Liver (tissue), 9 donors: ENCODE results near the gene SLC2A8. TPM values are rescaled to one million over a fixed set of nuclear protein-coding genes. Genes with fewer than 3 reads are reported as not detected.

Source experiments
- DNase-seq: peaks from one replicate; pipeline ENCODE4 v3.0.0-alpha.2; 2017; ENCODE audit warnings: low spot score
- H3K27ac ChIP-seq, 2 donors: one replicate each; pipeline ENCODE4 v1.7.0; 2013; ENCODE audit warnings: inconsistent platforms in 2 of 2, low read length in 2 of 2, control low read depth in 1 of 2, low read depth in 1 of 2, mild to moderate bottlenecking in 1 of 2
- H3K27me3 ChIP-seq, 4 donors: one replicate each; pipeline versions ENCODE4 v1.6.1 to v1.7.0; 2013; ENCODE audit warnings: low read length in 3 of 4, inconsistent platforms in 1 of 4, mild to moderate bottlenecking in 1 of 4, moderate library complexity in 1 of 4; ENCODE audit not compliant: control insufficient read depth in 4 of 4, insufficient read depth in 4 of 4
- H3K36me3 ChIP-seq, 4 donors: one replicate each; pipeline versions ENCODE4 v1.6.1 to v1.7.0; 2013; ENCODE audit warnings: low read length in 3 of 4, mild to moderate bottlenecking in 3 of 4, low read depth in 1 of 4, moderate library complexity in 1 of 4; ENCODE audit not compliant: control insufficient read depth in 4 of 4, insufficient read depth in 3 of 4
- H3K4me1 ChIP-seq, 4 donors: one replicate each; pipeline versions ENCODE4 v1.6.1 to v1.7.0; 2013; ENCODE audit warnings: low read length in 3 of 4, mild to moderate bottlenecking in 3 of 4, moderate library complexity in 1 of 4; ENCODE audit not compliant: control insufficient read depth in 4 of 4, insufficient read depth in 4 of 4
- H3K4me3 ChIP-seq, 3 donors: one replicate each; pipeline versions ENCODE4 v1.6.1 to v1.7.0; 2013; ENCODE audit warnings: low read length in 3 of 3, control low read depth in 1 of 3, low read depth in 1 of 3, mild to moderate bottlenecking in 1 of 3
- H3K9ac ChIP-seq, 2 donors: one replicate each; pipeline ENCODE4 v1.7.0; 2013; ENCODE audit warnings: low read length in 2 of 2, mild to moderate bottlenecking in 2 of 2, moderate library complexity in 2 of 2, control low read depth in 1 of 2, low read depth in 1 of 2
- H3K9me3 ChIP-seq, 4 donors: one replicate each; pipeline versions ENCODE4 v1.6.1 to v1.7.0; 2013; ENCODE audit warnings: low read length in 3 of 4; ENCODE audit not compliant: control insufficient read depth in 4 of 4
- ATF3 ChIP-seq: IDR thresholded peaks from 2 replicates; pipeline ENCODE4 v1.6.1; 2016; ENCODE audit warnings: antibody characterized with exemption
- CTCF ChIP-seq: fragments of 150-350 bp; IDR thresholded peaks from 2 replicates; pipeline ENCODE4 v1.5.1; 2017; ENCODE audit warnings: improper control_type of control experiment, low read depth, low read length; ENCODE audit not compliant: missing input control
- EGR1 ChIP-seq, 2 donors: IDR thresholded peaks; 2 replicates each; pipeline ENCODE4 v1.6.1; 2016 to 2018; ENCODE audit warnings: antibody characterized with exemption in 2 of 2, low read depth in 2 of 2
- FOXA1 ChIP-seq: IDR thresholded peaks from 2 replicates; pipeline ENCODE4 v1.6.1; 2016; ENCODE audit warnings: antibody characterized with exemption
- FOXA2 ChIP-seq: IDR thresholded peaks from 2 replicates; pipeline ENCODE4 v1.6.1; 2016; ENCODE audit warnings: antibody characterized with exemption
- GABPA ChIP-seq, 2 donors: IDR thresholded peaks in 1 of 2; conservative IDR thresholded peaks in 1 of 2; 2 replicates each; pipeline ENCODE4 v1.6.1; 2016; ENCODE audit warnings: antibody characterized with exemption in 2 of 2, mild to moderate bottlenecking in 1 of 2, moderate library complexity in 1 of 2
- HNF4A ChIP-seq, 2 donors: conservative IDR thresholded peaks; 2 replicates each; pipeline ENCODE4 v1.6.1; 2016; ENCODE audit warnings: antibody characterized with exemption in 2 of 2, mild to moderate bottlenecking in 2 of 2
- HNF4G ChIP-seq: IDR thresholded peaks from 2 replicates; pipeline ENCODE4 v1.6.1; 2016; ENCODE audit warnings: antibody characterized with exemption
- JUND ChIP-seq, 2 donors: IDR thresholded peaks; 2 replicates each; pipeline ENCODE4 v1.6.1; 2016; ENCODE audit warnings: antibody characterized with exemption in 2 of 2
- MAX ChIP-seq: IDR thresholded peaks from 2 replicates; pipeline ENCODE4 v1.6.1; 2016; ENCODE audit warnings: antibody characterized with exemption
- NR2F2 ChIP-seq: IDR thresholded peaks from 2 replicates; pipeline ENCODE4 v1.6.1; 2016; ENCODE audit warnings: antibody characterized with exemption
- RAD21 ChIP-seq, 2 donors: IDR thresholded peaks; 2 replicates each; pipeline ENCODE4 v1.6.1; 2016; ENCODE audit warnings: antibody characterized with exemption in 2 of 2, mild to moderate bottlenecking in 2 of 2
- REST ChIP-seq: IDR thresholded peaks from 2 replicates; pipeline ENCODE4 v1.6.1; 2016; ENCODE audit warnings: antibody characterized with exemption, mild to moderate bottlenecking
- RXRA ChIP-seq, 2 donors: IDR thresholded peaks; 2 replicates each; pipeline ENCODE4 v1.6.1; 2017 to 2018; ENCODE audit warnings: antibody characterized with exemption in 2 of 2, mild to moderate bottlenecking in 1 of 2
- SP1 ChIP-seq: IDR thresholded peaks from 2 replicates; pipeline ENCODE4 v1.6.1; 2018; ENCODE audit warnings: antibody characterized with exemption, mild to moderate bottlenecking
- TAF1 ChIP-seq: conservative IDR thresholded peaks from 2 replicates; pipeline ENCODE4 v1.6.1; 2016; ENCODE audit warnings: antibody characterized with exemption, mild to moderate bottlenecking
- YY1 ChIP-seq: IDR thresholded peaks from 2 replicates; pipeline ENCODE4 v1.6.1; 2016; ENCODE audit warnings: antibody characterized with exemption, mild to moderate bottlenecking
- ZBTB33 ChIP-seq: IDR thresholded peaks from 2 replicates; pipeline ENCODE4 v1.6.1; 2016; ENCODE audit warnings: antibody characterized with exemption
- WGBS: extraction: QIAGEN DNeasy Blood & Tissue Kit; methylation state at CpG from one replicate; pipeline ENCODE4 v1.1.7; 2013; 5-methylcytosine and 5-hydroxymethylcytosine counted together
- polyA plus RNA-seq, 2 donors: library from polyadenylated mRNA; stranded (reverse) in 1 of 2; unstranded in 1 of 2; fragments of 200-250 nt in 1 of 2; fragments of >200 nt in 1 of 2; fragmentation: Nextera tagmentation in 1 of 2; extraction: Ambion mirVana in 1 of 2; gene quantifications; one replicate each; pipeline versions ENCODE4 v1.2.1 to v1.2.3, GENCODE V29; 2013 to 2015
- total RNA-seq, 2 donors: library from RNA; depleted of rRNA; stranded (reverse); fragments of >200 nt; gene quantifications; one replicate each; pipeline ENCODE4 v1.2.3, GENCODE V29; 2014
- donor health status: healthy.
- donor health status: healthy.
- donor health status: healthy.
- donor health status: healthy.
- donor health status: healthy.

The SLC2A8 gene
- total and polyA plus RNA-seq, 4 donors: 10.9 to 24.5 (median 19.9) TPM

GRCh38 chr9:127402401-127403090, 5.6 kb downstream of the SLC2A8 start:
- H3K4me3 ChIP-seq: no peak overlapping the region
- DNase-seq: no peak
- H3K36me3 ChIP-seq: peaks cover 2 to 32% (median 7%) of the 10 kb centered on the region in 4 donors
- no peak overlapping the region for H3K9ac ChIP-seq
- WGBS: 91% methylated on average over 18 of the region's 18 CpGs
- H3K27me3 ChIP-seq: no peaks in the 10 kb centered on the region
- peaks cover 5 to 24% (median 19%) of the 10 kb centered on the region in 4 donors for H3K4me1 ChIP-seq
- TF ChIP-seq NR2F2: no peak
- no peak for TF ChIP-seq MAX
- no peak for TF ChIP-seq TAF1
- no peak for TF ChIP-seq ATF3
- TF ChIP-seq RXRA (IDR thresholded peaks at IDR 0.05): no peak
- TF ChIP-seq FOXA2: no peak
- no peak for TF ChIP-seq HNF4A (conservative IDR thresholded peaks at IDR 0.05)
- no peak for TF ChIP-seq CTCF
- TF ChIP-seq GABPA (IDR thresholded peaks at IDR 0.05 in 1 of 2, conservative IDR thresholded peaks at IDR 0.05 in 1 of 2): no peak
- TF ChIP-seq SP1: no peak
- no peak for TF ChIP-seq YY1
- no peak for TF ChIP-seq EGR1 (IDR thresholded peaks at IDR 0.05; ENCODE audit: low read depth in 2 of 2)
- H3K27ac ChIP-seq: no peak overlapping the region
- H3K9me3 ChIP-seq: no peaks in the 10 kb centered on the region

- H3K9me3 ChIP-seq: no peaks in the 10 kb centered on the region
- no peaks in the 10 kb centered on the region for H3K27me3 ChIP-seq
- 94% methylated on average over 22 of the region's 22 CpGs for WGBS
- peaks cover 2 to 32% (median 7%) of the 10 kb centered on the region in 4 donors for H3K36me3 ChIP-seq
- no peak overlapping the region for H3K27ac ChIP-seq
- DNase-seq: no peak
- no peak overlapping the region for H3K4me3 ChIP-seq
- peaks cover 3 to 15% (median 11%) of the 10 kb centered on the region in 4 donors for H3K4me1 ChIP-seq
- no peak overlapping the region for H3K9ac ChIP-seq
- no peak for TF ChIP-seq ZBTB33
- no peak for TF ChIP-seq FOXA1
- TF ChIP-seq RAD21 (IDR thresholded peaks at IDR 0.05): no peak
- TF ChIP-seq YY1: no peak
- TF ChIP-seq TAF1: no peak
- TF ChIP-seq SP1: no peak
- no peak for TF ChIP-seq HNF4A (conservative IDR thresholded peaks at IDR 0.05)
- TF ChIP-seq FOXA2: no peak
- no peak for TF ChIP-seq REST
- TF ChIP-seq CTCF: no peak
- no peak for TF ChIP-seq GABPA (IDR thresholded peaks at IDR 0.05 in 1 of 2, conservative IDR thresholded peaks at IDR 0.05 in 1 of 2)
- TF ChIP-seq ATF3: no peak
- TF ChIP-seq HNF4G: no peak
- TF ChIP-seq NR2F2: no peak
- no peak for TF ChIP-seq JUND (IDR thresholded peaks at IDR 0.05)
These were observed 6.7 kb downstream of the SLC2A8 start for GRCh38 chr9:127403507-127404192.
